IPS-18c (cell line): ENCODE measurements around the gene NEK9.
"Not testable (repeated sequence)": the region's sequence is repeated elsewhere in the genome, so short reads cannot be mapped to it uniquely, and the experiment has no call there.

ENCODE experiments used
- H3K4me3 ChIP-seq: 2 replicates; pipeline ENCODE4 v1.7.0; 2013; ENCODE audit warnings: low read depth, mild to moderate bottlenecking, low read length, moderate library complexity; ENCODE audit not compliant: insufficient read depth
- H3K9me3 ChIP-seq: one replicate; pipeline ENCODE4 v1.6.1; 2013; ENCODE audit warnings: mild to moderate bottlenecking, low read length, moderate library complexity; ENCODE audit not compliant: control insufficient read depth, insufficient read depth

Gene NEK9

GRCh38 chr14:75151851-75152250, 25.0 kb upstream of the NEK9 start:
- H3K4me3 ChIP-seq = no peak overlapping the region
- no peaks in the 10 kb centered on the region for H3K9me3 ChIP-seq

GRCh38 chr14:75150637-75151036, 23.8 kb upstream of the NEK9 start:
- H3K4me3 ChIP-seq, H3K9me3 ChIP-seq: not testable (repeated sequence)

GRCh38 chr14:75150150-75150549, 23.3 kb upstream of the NEK9 start:
- no peak overlapping the region for H3K4me3 ChIP-seq
- no peaks in the 10 kb centered on the region for H3K9me3 ChIP-seq

- Histone ChIP-seq H3K9me3 (no peaks in the 10 kb centered on the region), H3K4me3 (no peak overlapping the region)
Observed at GRCh38 chr14:75147423-75148071, 20.7 kb upstream of the NEK9 start.

- no peak overlapping the region for H3K4me3 ChIP-seq
- H3K9me3 ChIP-seq = no peaks in the 10 kb centered on the region
Observed at GRCh38 chr14:75144944-75145343, 18.1 kb upstream of the NEK9 start.

GRCh38 chr14:75143761-75144527, 17.1 kb upstream of the NEK9 start:
- no peak overlapping the region for H3K4me3 ChIP-seq
- H3K9me3 ChIP-seq = no peaks in the 10 kb centered on the region

GRCh38 chr14:75142494-75142893, 15.6 kb upstream of the NEK9 start:
- Histone ChIP-seq H3K4me3 (no peak overlapping the region), H3K9me3 (no peaks in the 10 kb centered on the region)

GRCh38 chr14:75141967-75142366, 15.1 kb upstream of the NEK9 start:
- Histone ChIP-seq H3K9me3 (no peaks in the 10 kb centered on the region), H3K4me3 (no peak overlapping the region)

- no peaks in the 10 kb centered on the region for H3K9me3 ChIP-seq
- H3K4me3 ChIP-seq = no peak overlapping the region
Observed at GRCh38 chr14:75141062-75141461, 14.2 kb upstream of the NEK9 start.

GRCh38 chr14:75140620-75141019, 13.8 kb upstream of the NEK9 start:
- H3K9me3 ChIP-seq = no peaks in the 10 kb centered on the region
- H3K4me3 ChIP-seq = no peak overlapping the region

- H3K4me3 ChIP-seq = no peak overlapping the region
- H3K9me3 ChIP-seq = no peaks in the 10 kb centered on the region
Observed at GRCh38 chr14:75139185-75139584, 12.3 kb upstream of the NEK9 start.

GRCh38 chr14:75138492-75138891, 11.6 kb upstream of the NEK9 start:
- Histone ChIP-seq H3K9me3 (no peaks in the 10 kb centered on the region), H3K4me3 (no peak overlapping the region)

GRCh38 chr14:75134644-75135043, 7.8 kb upstream of the NEK9 start:
- Histone ChIP-seq H3K9me3 (no peaks in the 10 kb centered on the region), H3K4me3 (no peak overlapping the region)

- no peaks in the 10 kb centered on the region for H3K9me3 ChIP-seq
- H3K4me3 ChIP-seq = no peak overlapping the region
Observed at GRCh38 chr14:75133597-75133996, 6.7 kb upstream of the NEK9 start.

- Histone ChIP-seq H3K4me3 (no peak overlapping the region), H3K9me3 (no peaks in the 10 kb centered on the region)
Observed at GRCh38 chr14:75132382-75133086, 5.7 kb upstream of the NEK9 start.

GRCh38 chr14:75128596-75128990, 1.7 kb upstream of the NEK9 start:
- H3K9me3 ChIP-seq = no peaks in the 10 kb centered on the region
- no peak overlapping the region for H3K4me3 ChIP-seq

GRCh38 chr14:75127903-75128595, 1.2 kb upstream of the NEK9 start:
- Histone ChIP-seq H3K9me3 (no peaks in the 10 kb centered on the region), H3K4me3 (peak overlapping the region; percentile 82)

GRCh38 chr14:75127474-75127820, 599 bp upstream of the NEK9 start:
- H3K9me3 ChIP-seq = not testable (repeated sequence)

More at GRCh38 chr14:75127474-75127820, 599 bp upstream of the NEK9 start:
- H3K4me3 ChIP-seq = peak overlapping the region; percentile 82
